HCT116 (cell line): ENCODE results near the gene NSUN2. TPM values are rescaled to one million over a fixed set of nuclear protein-coding genes. Genes with fewer than 3 reads are reported as not detected.

Source experiments
- ATAC-seq: fragments of 200-7000 bp; cut with Tn5 transposase; 2 replicates; pipeline ENCODE4 v1.9.1; 2020; ENCODE audit warnings: mild to moderate bottlenecking, moderate library complexity
- BruUV-seq: library from RNA; stranded (reverse); fragments of 400-500 nt; replicated peaks from 2 replicates; lab custom pipeline; 2021; lab: Mats Ljungman, UMichigan
- CTCF ChIA-PET: fragments of 300-600 bp; sonication (Branson Sonifier 250); formaldehyde crosslinking; loops from one replicate; lab custom pipeline; 2021; ENCODE audit warnings: antibody characterized with exemption; lab: Charles Lee
- POLR2A ChIA-PET: fragments of 300-600, 350-600 bp; sonication (Branson Sonifier 250); formaldehyde crosslinking; loops from one replicate; lab custom pipeline; 2021; ENCODE audit warnings: antibody characterized with exemption; lab: Charles Lee
- RAD21 ChIA-PET, 2 experiments: fragments of 300-600 bp; sonication (Branson Sonifier 250); formaldehyde crosslinking; loops; one replicate each; lab custom pipeline; 2023; ENCODE audit warnings: low total read pairs in 2 of 2; ENCODE audit not compliant: uncharacterized antibody in 2 of 2, unreplicated experiment in 2 of 2, low non-redundant PET in 1 of 2; lab: Charles Lee
- DNase-seq: peaks from one replicate; pipeline ENCODE4 v3.0.0-alpha.2; 2010; ENCODE audit warnings: low read depth, low spot score
- H2AFZ ChIP-seq: fragments of 200-600 bp; shearing (Covaris generic), sonication (generic); 2 replicates; pipeline ENCODE4 v1.6.1; 2017; ENCODE audit warnings: low read depth, mixed run types, mixed read lengths, antibody characterized with exemption, low read length; ENCODE audit not compliant: poor library complexity, severe bottlenecking
- H3K27ac ChIP-seq: 2 replicates; pipeline ENCODE4 v1.5.1; 2012; ENCODE audit warnings: low read depth, low read length
- H3K27me3 ChIP-seq: fragments of 200-600 bp; sonication (generic); 2 replicates; pipeline ENCODE4 v1.6.1; 2016; ENCODE audit warnings: mixed run types, low read length, mixed read lengths; ENCODE audit not compliant: insufficient read depth
- H3K36me3 ChIP-seq, 2 experiments: fragments of 200-500 bp in 1 of 2; fragments of 200-600 bp in 1 of 2; sonication (Bioruptor generic) in 1 of 2; sonication (generic) in 1 of 2; 2 replicates each; pipeline versions ENCODE4 v1.5.1 to v1.6.1; 2014 to 2016; ENCODE audit warnings: low read length in 2 of 2, inconsistent platforms in 1 of 2, mixed read lengths in 1 of 2, mixed run types in 1 of 2; ENCODE audit not compliant: insufficient read depth in 2 of 2, control insufficient read depth in 1 of 2
- H3K4me1 ChIP-seq, 2 experiments: fragments of 200-600 bp in 1 of 2; sonication (generic) in 1 of 2; 2 replicates each; pipeline versions ENCODE4 v1.5.1 to v1.6.1; 2012 to 2017; ENCODE audit warnings: low read length in 2 of 2, inconsistent platforms in 1 of 2, mild to moderate bottlenecking in 1 of 2, mixed read lengths in 1 of 2, mixed run types in 1 of 2, moderate library complexity in 1 of 2; ENCODE audit not compliant: insufficient read depth in 2 of 2, control insufficient read depth in 1 of 2
- H3K4me2 ChIP-seq: fragments of 200-600 bp; sonication (generic); 2 replicates; pipeline ENCODE4 v1.6.1; 2017; ENCODE audit warnings: mixed run types, low read length, mixed read lengths
- H3K4me3 ChIP-seq, 2 experiments: fragments of 200-600 bp in 1 of 2; sonication (generic) in 1 of 2; replicated peaks in 1 of 2; 2 replicates each; pipeline ENCODE4 v1.5.1; 2011 to 2016; ENCODE audit warnings: low read length in 2 of 2, control low read depth in 1 of 2, low read depth in 1 of 2, mild to moderate bottlenecking in 1 of 2, mixed read lengths in 1 of 2, mixed run types in 1 of 2
- H3K79me2 ChIP-seq: fragments of 200-600 bp; sonication (generic); 2 replicates; pipeline ENCODE4 v1.6.1; 2017; ENCODE audit warnings: mild to moderate bottlenecking, mixed run types, low read length, moderate library complexity, mixed read lengths; ENCODE audit not compliant: insufficient read depth
- H3K9ac ChIP-seq: fragments of 200-600 bp; sonication (generic); 2 replicates; pipeline ENCODE4 v1.6.1; 2016; ENCODE audit warnings: low read length, mixed read lengths
- H3K9me2 ChIP-seq: fragments of 200-600 bp; sonication (generic), shearing (Covaris generic); 2 replicates; pipeline ENCODE4 v1.6.1; 2017; ENCODE audit warnings: mixed run types, mild to moderate bottlenecking, moderate library complexity; ENCODE audit not compliant: insufficient read depth
- H3K9me3 ChIP-seq, 2 experiments: fragments of 200-500 bp in 1 of 2; fragments of 200-600 bp in 1 of 2; sonication (Bioruptor generic) in 1 of 2; sonication (generic) in 1 of 2; 2 replicates each; pipeline ENCODE4 v1.6.1; 2014 to 2017; ENCODE audit warnings: low read length in 2 of 2, mixed read lengths in 2 of 2, inconsistent platforms in 1 of 2, low read depth in 1 of 2, mild to moderate bottlenecking in 1 of 2, mixed run types in 1 of 2, moderate library complexity in 1 of 2; ENCODE audit not compliant: control insufficient read depth in 1 of 2, insufficient read depth in 1 of 2
- H4K20me1 ChIP-seq: fragments of 200-600 bp; sonication (generic), shearing (Covaris generic); 2 replicates; pipeline ENCODE4 v1.6.1; 2017; ENCODE audit warnings: mixed run types, mild to moderate bottlenecking, moderate library complexity; ENCODE audit not compliant: insufficient read depth
- ATF3 ChIP-seq: IDR thresholded peaks from 2 replicates; pipeline ENCODE4 v1.6.1; 2012
- CBX3 ChIP-seq: IDR thresholded peaks from 2 replicates; pipeline ENCODE4 v1.6.1; 2012; ENCODE audit warnings: low read depth
- CEBPB ChIP-seq: IDR thresholded peaks from 2 replicates; pipeline ENCODE4 v1.6.1; 2012; ENCODE audit warnings: low read depth
- CTCF ChIP-seq, 3 experiments: fragments of 200-600 bp in 1 of 3; sonication (generic) in 1 of 3; IDR thresholded peaks in 2 of 3; conservative IDR thresholded peaks in 1 of 3; 2 replicates each; pipeline ENCODE4 v1.5.1; 2012 to 2017; ENCODE audit warnings: low read depth in 2 of 3, low read length in 2 of 3, antibody characterized with exemption in 1 of 3, borderline replicate concordance in 1 of 3, control low read depth in 1 of 3, mild to moderate bottlenecking in 1 of 3, mixed read lengths in 1 of 3, mixed run types in 1 of 3, moderate library complexity in 1 of 3; ENCODE audit not compliant: insufficient read depth in 1 of 3
- EGR1 ChIP-seq: IDR thresholded peaks from 2 replicates; pipeline ENCODE4 v1.6.1; 2012; ENCODE audit warnings: low read depth
- EZH2 ChIP-seq: fragments of 200-600 bp; sonication (generic); IDR thresholded peaks from 2 replicates; pipeline ENCODE4 v1.6.1; 2017; ENCODE audit warnings: antibody characterized with exemption, mixed run types
- JUND ChIP-seq: IDR thresholded peaks from 2 replicates; pipeline ENCODE4 v1.6.1; 2012
- MAX ChIP-seq: IDR thresholded peaks from 2 replicates; pipeline ENCODE4 v1.6.1; 2012
- POLR2A ChIP-seq: IDR thresholded peaks from 2 replicates; pipeline ENCODE4 v1.7.0; 2011; ENCODE audit warnings: borderline replicate concordance; ENCODE audit not compliant: insufficient read depth, insufficient read length; ENCODE audit errors: extremely low read depth
- POLR2AphosphoS5 ChIP-seq: IDR thresholded peaks from 2 replicates; pipeline ENCODE4 v1.6.1; 2011; ENCODE audit warnings: mild to moderate bottlenecking, low read depth, low read length, moderate library complexity
- RAD21 ChIP-seq: IDR thresholded peaks from 2 replicates; pipeline ENCODE4 v1.6.1; 2012; ENCODE audit warnings: low read depth, mild to moderate bottlenecking
- SIN3A ChIP-seq: IDR thresholded peaks from 2 replicates; pipeline ENCODE4 v1.6.1; 2012; ENCODE audit warnings: low read depth
- SP1 ChIP-seq: IDR thresholded peaks from 2 replicates; pipeline ENCODE4 v1.6.1; 2012; ENCODE audit warnings: low read depth
- SRF ChIP-seq: IDR thresholded peaks from 2 replicates; pipeline ENCODE4 v1.6.1; 2012; ENCODE audit warnings: low read depth
- TCF7L2 ChIP-seq: IDR thresholded peaks from 2 replicates; pipeline ENCODE4 v1.7.0; 2011; ENCODE audit warnings: borderline replicate concordance, inconsistent platforms; ENCODE audit not compliant: insufficient read depth, insufficient read length; ENCODE audit errors: extremely low read depth
- YY1 ChIP-seq: IDR thresholded peaks from 2 replicates; pipeline ENCODE4 v1.6.1; 2011; ENCODE audit warnings: low read length, low read depth, moderate library complexity, mild to moderate bottlenecking; ENCODE audit not compliant: insufficient replicate concordance; ENCODE audit errors: extremely low read depth
- ZFX ChIP-seq: fragments of 450-650 bp; IDR thresholded peaks from 2 replicates; pipeline ENCODE4 v1.6.1; 2017
- ZNF274 ChIP-seq: fragments of 200-500 bp; sonication (Bioruptor generic); IDR thresholded peaks from 2 replicates; pipeline ENCODE4 v1.6.1; 2014; ENCODE audit warnings: mild to moderate bottlenecking, low read depth, low read length, inconsistent platforms
- intact Hi-C: fragments of 100-400 bp; cut with micrococcal nuclease; formaldehyde crosslinking; loops from 2 replicates; pipeline ENCODE4 v1.10.0; 2022
- total RNA-seq: library from RNA; stranded (reverse); gene quantifications from one replicate; pipeline ENCODE4 v1.2.1, GENCODE V29; 2021; ENCODE audit not compliant: unreplicated experiment

The NSUN2 gene
- total RNA-seq, 1 experiment from 2014 or later, result 101 TPM

- Histone ChIP-seq H3K4me2 (no peak overlapping the region), H3K4me3 (no peak overlapping the region), H2AFZ (no peak overlapping the region), H3K36me3 (no peaks in the 10 kb centered on the region; a peak in 1 of 4 replicates), H3K9me2 (no peaks in the 10 kb centered on the region), H3K27ac (no peak overlapping the region), H4K20me1 (no peaks in the 10 kb centered on the region), H3K9me3 (no peaks in the 10 kb centered on the region), H3K27me3 (no peaks in the 10 kb centered on the region), H3K79me2 (peaks cover 73% of the 10 kb centered on the region), H3K4me1 (peaks cover 5 to 8% of the 10 kb centered on the region in 2 experiments; a peak in 3 of 4 replicates), H3K9ac (no peak overlapping the region)
- ATAC-seq, result no peak
- TF ChIP-seq CEBPB (no peak), ATF3 (no peak), SP1 (no peak), POLR2A (no peak), CBX3 (no peak), EZH2 (no peak), RAD21 (no peak), JUND (no peak)
- intact Hi-C loops, result no loop called here
- DNase-seq, result no peak
- POLR2A ChIA-PET, result no interaction called here
- no TSS peak for BruUV-seq
- CTCF ChIA-PET, result no interaction called here
- RAD21 ChIA-PET, result no interaction called here
These were observed 5.4 kb upstream of the NSUN2 start for GRCh38 chr5:6638236-6638635.

- peaks cover 5 to 8% of the 10 kb centered on the region in 2 experiments; a peak in 3 of 4 replicates for H3K4me1 ChIP-seq
- no TSS peak for BruUV-seq
- no peaks in the 10 kb centered on the region for H3K9me3 ChIP-seq
- H3K4me3 ChIP-seq, result no peak overlapping the region
- no peak overlapping the region for H3K27ac ChIP-seq
- TF ChIP-seq POLR2A (no peak), EZH2 (no peak), SRF (no peak), POLR2AphosphoS5 (no peak), SP1 (no peak), ZNF274 (no peak), MAX (no peak), EGR1 (no peak), TCF7L2 (no peak), JUND (no peak), ATF3 (no peak), CTCF (IDR thresholded peaks at IDR 0.05 in 2 of 3, conservative IDR thresholded peaks at IDR 0.05 in 1 of 3; ENCODE audit: borderline replicate concordance in 1 of 3, insufficient read depth in 1 of 3, low read depth in 2 of 3, low read length in 2 of 3) (no peak), YY1 (no peak), RAD21 (no peak), SIN3A (no peak), ZFX (no peak)
- TF ChIP-seq, all 23 proteins: peak for 0
- Histone ChIP-seq H3K79me2 (peaks cover 77% of the 10 kb centered on the region), H3K9me2 (no peaks in the 10 kb centered on the region), H3K9ac (no peak overlapping the region), H4K20me1 (no peaks in the 10 kb centered on the region), H2AFZ (no peak overlapping the region), H3K27me3 (no peaks in the 10 kb centered on the region), H3K36me3 (no peaks in the 10 kb centered on the region; a peak in 1 of 4 replicates), H3K4me2 (no peak overlapping the region)
- no peak for ATAC-seq
- intact Hi-C loops, result no loop called here
- ChIA-PET RAD21 (no interaction called here), POLR2A (no interaction called here), CTCF (no interaction called here)
- no peak for DNase-seq
These were observed 4.7 kb upstream of the NSUN2 start for GRCh38 chr5:6637590-6637989.
